Stimulated activated CD8-positive, alpha-beta memory T cell treated with anti-CD3 and anti-CD28 coated beads, Interleukin-15, amount 100 ng/mL, for 1 hour (primary cell): ENCODE measurements around the gene SNTA1.
"Not testable (repeated sequence)": the region's sequence is repeated elsewhere in the genome, so short reads cannot be mapped to it uniquely, and the experiment has no call there.

Experiments
- DNase-seq: peaks from one replicate; pipeline ENCODE4 v3.0.0-alpha.2; 2020; ENCODE audit warnings: low read depth

Gene SNTA1

GRCh38 chr20:33443512-33444239 lies at the start of gene SNTA1:
Gene SNTA1 (minus strand): TSS chr20:33443763. CDS start chr20:33443620, 143 bp downstream.
- DNase-seq = peak; percentile 78

- no peak for DNase-seq
These were observed 47.5 kb upstream of the SNTA1 start for GRCh38 chr20:33490934-33491656.

- no peak for DNase-seq
These were observed 46.7 kb upstream of the SNTA1 start, which contains the start of gene CBFA2T2 for GRCh38 chr20:33490023-33490933. Gene CBFA2T2 (plus strand): TSS chr20:33490096. CDS start chr20:33490268, 172 bp downstream.

- DNase-seq = peak; percentile 97
These were observed 46.0 kb upstream of the SNTA1 start for GRCh38 chr20:33489495-33490022.

GRCh38 chr20:33488661-33489494 lies 45.3 kb upstream of the SNTA1 start:
- DNase-seq = not testable (repeated sequence)

GRCh38 chr20:33488201-33488600 lies 44.6 kb upstream of the SNTA1 start:
- no peak for DNase-seq

- not testable (repeated sequence) for DNase-seq
These were observed 39.6 kb upstream of the SNTA1 start for GRCh38 chr20:33483186-33483585.

GRCh38 chr20:33482581-33482980 lies 39.0 kb upstream of the SNTA1 start:
- DNase-seq = no peak

GRCh38 chr20:33481431-33481941 lies 37.9 kb upstream of the SNTA1 start:
- no peak for DNase-seq

- no peak for DNase-seq
These were observed 36.5 kb upstream of the SNTA1 start for GRCh38 chr20:33480048-33480447.

GRCh38 chr20:33477386-33478234 lies 34.0 kb upstream of the SNTA1 start:
- no peak for DNase-seq

GRCh38 chr20:33475381-33476152 lies 32.0 kb upstream of the SNTA1 start:
- no peak for DNase-seq

- DNase-seq = no peak
These were observed 31.4 kb upstream of the SNTA1 start for GRCh38 chr20:33474963-33475362.

GRCh38 chr20:33474097-33474873 lies 30.7 kb upstream of the SNTA1 start:
- no peak for DNase-seq

GRCh38 chr20:33472868-33473435 lies 29.4 kb upstream of the SNTA1 start:
- no peak for DNase-seq

GRCh38 chr20:33470866-33471265 lies 27.3 kb upstream of the SNTA1 start:
- no peak for DNase-seq

- no peak for DNase-seq
These were observed 26.9 kb upstream of the SNTA1 start for GRCh38 chr20:33470457-33470856.

GRCh38 chr20:33466303-33466646 lies 22.7 kb upstream of the SNTA1 start:
- DNase-seq = no peak
